GM12874 (cell line): ENCODE results near the gene BRAP.
A peak's percentile ranks its signal among the peaks of the same experiment; 100 is the strongest.

Source experiments
- TF ChIP-seq, protein P1 (sequence below): IDR thresholded peaks from 2 replicates; pipeline ENCODE4 v1.5.1; 2011; ENCODE audit warnings: low read depth, mild to moderate bottlenecking, control low read depth, low read length, moderate library complexity; ENCODE audit not compliant: insufficient read depth

BRAP gene

DNA sequence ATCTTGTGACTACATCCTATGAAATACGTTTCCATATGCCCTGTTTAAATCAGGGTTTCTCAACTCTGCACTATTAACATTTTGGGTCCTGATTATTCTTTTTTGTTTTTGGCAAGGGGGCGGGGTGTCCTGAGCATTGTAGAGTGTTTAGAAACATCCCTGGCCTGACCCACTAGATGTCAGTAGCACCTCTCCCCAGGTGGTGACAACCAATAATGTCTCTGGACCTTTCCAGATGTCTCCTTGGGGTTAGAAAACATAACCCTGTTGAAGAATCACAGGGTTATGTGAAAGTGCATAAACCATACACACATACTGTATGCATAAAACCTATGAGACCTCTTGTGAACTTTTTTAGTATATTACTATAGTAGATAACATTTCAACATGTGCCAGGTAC, 1.5 kb upstream of the BRAP start:
- TF ChIP-seq, protein P1, sequence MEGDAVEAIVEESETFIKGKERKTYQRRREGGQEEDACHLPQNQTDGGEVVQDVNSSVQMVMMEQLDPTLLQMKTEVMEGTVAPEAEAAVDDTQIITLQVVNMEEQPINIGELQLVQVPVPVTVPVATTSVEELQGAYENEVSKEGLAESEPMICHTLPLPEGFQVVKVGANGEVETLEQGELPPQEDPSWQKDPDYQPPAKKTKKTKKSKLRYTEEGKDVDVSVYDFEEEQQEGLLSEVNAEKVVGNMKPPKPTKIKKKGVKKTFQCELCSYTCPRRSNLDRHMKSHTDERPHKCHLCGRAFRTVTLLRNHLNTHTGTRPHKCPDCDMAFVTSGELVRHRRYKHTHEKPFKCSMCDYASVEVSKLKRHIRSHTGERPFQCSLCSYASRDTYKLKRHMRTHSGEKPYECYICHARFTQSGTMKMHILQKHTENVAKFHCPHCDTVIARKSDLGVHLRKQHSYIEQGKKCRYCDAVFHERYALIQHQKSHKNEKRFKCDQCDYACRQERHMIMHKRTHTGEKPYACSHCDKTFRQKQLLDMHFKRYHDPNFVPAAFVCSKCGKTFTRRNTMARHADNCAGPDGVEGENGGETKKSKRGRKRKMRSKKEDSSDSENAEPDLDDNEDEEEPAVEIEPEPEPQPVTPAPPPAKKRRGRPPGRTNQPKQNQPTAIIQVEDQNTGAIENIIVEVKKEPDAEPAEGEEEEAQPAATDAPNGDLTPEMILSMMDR = peak; percentile 34; the same call in 1 of the 2 replicates

GRCh38 chr12:111686574-111687105, 884 bp upstream of the BRAP start:
- TF ChIP-seq, protein P1 = no peak

- TF ChIP-seq, protein P1 = no peak
Observed at GRCh38 chr12:111685322-111685810, 390 bp downstream of the BRAP start.

- TF ChIP-seq, protein P1 = no peak
Observed at GRCh38 chr12:111677186-111677585, 8.6 kb downstream of the BRAP start.

DNA sequence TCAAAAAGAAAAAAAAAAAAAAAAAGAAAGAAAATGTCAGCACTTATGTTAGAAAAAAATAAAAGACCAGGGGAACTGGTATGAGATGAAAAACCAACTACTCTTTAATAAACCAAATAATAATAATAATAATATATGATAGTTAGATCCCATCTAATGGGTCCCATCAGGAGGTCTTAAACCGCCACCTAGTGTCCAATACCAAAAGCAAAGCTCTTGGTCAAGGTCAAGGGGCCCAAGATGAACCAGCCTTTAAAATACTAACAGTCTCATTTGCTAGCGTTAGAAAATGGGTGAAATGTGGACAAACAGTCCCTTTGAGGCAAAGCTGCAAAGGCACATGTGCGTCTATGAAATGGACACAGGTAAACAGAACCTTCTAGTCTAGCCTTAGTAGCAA, 12.3 kb downstream of the BRAP start:
- TF ChIP-seq, protein P1 = peak; percentile 22; the same call in 1 of the 2 replicates

DNA sequence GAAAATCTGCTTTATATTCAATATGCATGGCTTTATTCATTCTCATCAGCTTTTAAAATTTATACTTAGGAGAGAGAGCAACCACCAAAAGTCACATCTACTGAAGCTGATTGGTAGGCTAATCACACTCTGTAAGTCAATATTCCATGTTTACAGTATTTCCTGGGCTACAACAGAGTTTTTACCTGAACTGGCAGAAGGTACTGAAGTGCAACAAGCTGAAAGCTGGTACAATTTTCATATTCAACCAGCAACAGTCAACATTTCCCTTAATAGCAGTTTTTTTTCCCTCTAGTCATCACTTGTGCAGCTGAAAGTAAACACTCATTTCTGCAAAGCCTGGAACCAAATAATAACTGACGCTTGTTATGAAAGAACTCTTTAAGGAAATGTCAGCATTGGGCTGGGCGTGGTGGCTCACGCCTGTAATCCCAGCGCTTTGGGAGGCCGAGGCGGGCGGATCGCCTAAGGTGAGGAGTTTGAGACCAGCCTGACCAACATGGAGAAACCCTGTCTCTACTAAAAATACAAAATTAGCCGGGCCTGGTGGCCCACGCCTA, 12.9 kb downstream of the BRAP start:
- TF ChIP-seq, protein P1 = no peak

DNA sequence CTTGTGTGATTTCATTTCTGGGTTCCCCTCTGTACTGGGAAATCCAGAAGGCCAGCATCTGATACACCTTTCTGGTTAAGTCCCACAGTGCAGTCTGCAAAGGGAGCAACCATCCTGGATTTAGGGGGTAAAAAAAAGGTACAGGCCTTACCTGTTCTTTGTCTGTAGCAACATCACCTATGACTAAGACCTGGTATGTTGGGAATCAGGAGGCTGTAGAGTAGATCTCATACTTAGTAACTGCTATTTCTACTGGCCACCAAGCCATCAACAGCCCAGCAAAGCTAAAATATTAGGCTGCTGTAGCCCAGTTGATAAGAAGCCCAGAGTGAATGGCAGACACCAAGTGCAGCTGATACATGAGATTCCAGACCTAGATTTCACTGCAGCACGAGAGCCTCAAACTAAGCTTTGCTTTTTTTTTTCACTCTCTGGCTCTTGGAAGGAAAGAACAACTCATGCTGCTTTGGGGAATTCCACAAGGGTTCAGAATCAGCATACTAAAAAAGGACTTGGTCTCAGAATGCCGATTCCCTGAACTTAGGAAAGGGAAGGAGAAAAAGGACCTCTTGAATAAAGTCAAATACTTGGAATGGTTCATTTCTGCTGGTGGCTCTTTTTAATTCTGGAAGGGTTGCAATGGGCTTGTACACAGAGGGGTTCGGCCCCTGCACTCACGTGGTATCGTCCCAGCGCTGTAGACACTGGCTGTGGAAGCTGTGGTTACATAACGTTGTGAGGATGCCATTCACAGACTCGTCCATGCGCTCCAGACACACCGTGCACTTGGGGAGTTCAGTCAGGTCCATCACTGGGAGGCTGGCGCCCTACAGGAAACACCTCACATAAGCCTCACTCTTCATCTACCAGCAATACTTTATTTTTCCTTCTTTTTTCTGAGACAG, 20.5 kb downstream of the BRAP start:
- TF ChIP-seq, protein P1 = no peak
